ENCODE results near the gene EMILIN3. TPM values are rescaled to one million over a fixed set of nuclear protein-coding genes. Genes with fewer than 3 reads are reported as not detected.

EMILIN3 gene
- total and polyA plus RNA-seq, 2 donors (not counting 3 experiments of a cell fraction or from before 2014, with no cell fraction given), result 0.15 TPM; not detected in 1

GRCh38 chr20:41342474-41343464, 23.8 kb downstream of the EMILIN3 start:
- Histone ChIP-seq H3K79me2 (ENCODE audit: control insufficient read depth, insufficient read depth, low read length) (no peaks in the 10 kb centered on the region), H2AFZ (ENCODE audit: low read depth, low read length) (no peak overlapping the region), H3K9ac (replicated peaks; ENCODE audit: extremely low read depth, insufficient read depth, low read length) (no peak overlapping the region), H3K9me3 (replicated peaks; ENCODE audit: control insufficient read depth, insufficient read depth, low read length) (no peaks in the 10 kb centered on the region), H3K27me3 (ENCODE audit: control insufficient read depth in 2 of 2, insufficient read depth in 2 of 2, low read length in 2 of 2) (no peaks in the 10 kb centered on the region), H4K20me1 (replicated peaks; ENCODE audit: control insufficient read depth, extremely low read depth, insufficient read depth, low read length) (no peaks in the 10 kb centered on the region), H3K9me1 (replicated peaks; ENCODE audit: control insufficient read depth, extremely low read depth, insufficient read depth, low read length) (no peaks in the 10 kb centered on the region), H3K36me3 (ENCODE audit: control insufficient read depth in 2 of 2, extremely low read depth in 1 of 2, insufficient read depth in 2 of 2, low read length in 2 of 2) (no peaks in the 10 kb centered on the region), H3K4me1 (ENCODE audit: control insufficient read depth, extremely low read depth, insufficient read depth, low read length) (peaks cover 11% of the 10 kb centered on the region), H3K4me3 (replicated peaks in 1 of 3; ENCODE audit: insufficient read depth in 1 of 3, low read depth in 1 of 3, low read length in 3 of 3) (no peak overlapping the region), H3K27ac (ENCODE audit: insufficient read depth, low read depth, low read length) (no peak overlapping the region), H3K4me2 (ENCODE audit: insufficient read depth, low read length) (no peak overlapping the region)
- ChIA-PET POLR2A (no interaction called here), CTCF (interaction anchor here (0.6 to 8.5 kb wide), 6 partner anchors 68 to 208 kb away, joined by 3 to 295 read pairs (median 4); no protein-coding TSS in a partner anchor)
- no peak for DNase-seq (ENCODE audit: low read depth, low spot score)
- no TSS peak for BruUV-seq (replicated peaks)
- no peak for FAIRE-seq
- no peak for TF ChIP-seq POLR2AphosphoS5 (IDR thresholded peaks at IDR 0.05; ENCODE audit: insufficient read depth, low read depth, low read length)
- no peak for TF ChIP-seq JUN (IDR thresholded peaks at IDR 0.05; ENCODE audit: borderline replicate concordance, insufficient read depth, insufficient read length, low read depth)
- no peak for TF ChIP-seq FOS (IDR thresholded peaks at IDR 0.05; ENCODE audit: borderline replicate concordance, insufficient read depth, low read length)
- no peak for TF ChIP-seq GATA2 (IDR thresholded peaks at IDR 0.05; ENCODE audit: insufficient read depth, insufficient read length, low read depth, low read length)
- TF ChIP-seq, protein P1, sequence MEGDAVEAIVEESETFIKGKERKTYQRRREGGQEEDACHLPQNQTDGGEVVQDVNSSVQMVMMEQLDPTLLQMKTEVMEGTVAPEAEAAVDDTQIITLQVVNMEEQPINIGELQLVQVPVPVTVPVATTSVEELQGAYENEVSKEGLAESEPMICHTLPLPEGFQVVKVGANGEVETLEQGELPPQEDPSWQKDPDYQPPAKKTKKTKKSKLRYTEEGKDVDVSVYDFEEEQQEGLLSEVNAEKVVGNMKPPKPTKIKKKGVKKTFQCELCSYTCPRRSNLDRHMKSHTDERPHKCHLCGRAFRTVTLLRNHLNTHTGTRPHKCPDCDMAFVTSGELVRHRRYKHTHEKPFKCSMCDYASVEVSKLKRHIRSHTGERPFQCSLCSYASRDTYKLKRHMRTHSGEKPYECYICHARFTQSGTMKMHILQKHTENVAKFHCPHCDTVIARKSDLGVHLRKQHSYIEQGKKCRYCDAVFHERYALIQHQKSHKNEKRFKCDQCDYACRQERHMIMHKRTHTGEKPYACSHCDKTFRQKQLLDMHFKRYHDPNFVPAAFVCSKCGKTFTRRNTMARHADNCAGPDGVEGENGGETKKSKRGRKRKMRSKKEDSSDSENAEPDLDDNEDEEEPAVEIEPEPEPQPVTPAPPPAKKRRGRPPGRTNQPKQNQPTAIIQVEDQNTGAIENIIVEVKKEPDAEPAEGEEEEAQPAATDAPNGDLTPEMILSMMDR (IDR thresholded peaks at IDR 0.05; ENCODE audit: extremely low read depth in 1 of 2, insufficient read depth in 1 of 2, low read depth in 1 of 2, low read length in 2 of 2), result no peak
- dilution Hi-C loops (cut with MboI; ENCODE audit: extremely low pct_ligation_motif_present, low sequenced_read_pairs), result no loop called here
- intact Hi-C loops (cut with micrococcal nuclease), result no loop called here
